Measurements from ENCODE around the gene WDR7.

DNA sequence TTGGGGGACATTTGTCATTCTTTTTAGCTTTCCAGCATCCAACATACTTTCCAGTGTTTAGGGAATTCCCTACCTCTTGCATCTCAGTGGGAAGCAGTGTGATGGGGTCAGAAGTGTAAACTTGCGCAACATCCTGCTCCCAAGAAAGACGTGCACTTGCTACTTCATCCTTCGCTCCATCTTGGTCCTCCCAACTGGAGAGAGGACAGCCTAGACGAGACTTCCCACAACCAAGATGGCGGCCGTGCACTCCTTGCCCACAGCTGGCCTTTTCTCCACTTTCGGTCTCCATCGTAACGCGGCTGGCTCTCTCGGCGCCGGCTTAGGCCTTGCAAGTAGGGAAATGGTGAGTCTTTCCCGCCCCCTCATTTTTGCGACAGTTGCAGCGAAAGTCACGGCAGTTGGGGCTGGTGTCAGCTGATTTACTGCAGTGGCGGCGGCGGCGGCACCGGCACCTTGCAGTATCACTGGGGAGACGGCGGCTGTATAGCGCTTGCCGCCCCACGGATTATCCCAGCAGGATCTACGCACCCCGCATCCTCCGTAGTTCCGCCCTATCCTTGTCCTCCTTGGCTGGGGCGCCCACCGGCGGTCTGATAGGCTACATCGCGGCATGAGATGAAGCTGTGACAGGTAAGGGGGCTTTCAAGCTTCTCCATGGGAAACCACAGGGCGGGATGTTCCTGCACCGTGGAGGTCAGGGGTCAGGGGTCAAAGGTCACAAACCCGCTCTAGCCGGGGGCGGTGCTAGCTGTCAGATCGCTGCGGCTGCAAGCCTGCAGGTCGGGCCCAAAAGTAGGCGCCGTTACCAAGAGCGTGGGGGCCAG is at the start of gene WDR7:
- TF ChIP-seq RAD21 (IDR thresholded peaks at IDR 0.05; ENCODE audit: low read depth) (no peak), TEAD4 (IDR thresholded peaks at IDR 0.05) (no peak)
